NCI-H82 treated with DMSO at 0.1 percent for 48 hours (cell line): ENCODE results near the gene PRKX.
"Not testable (repeated sequence)": the region's sequence is repeated elsewhere in the genome, so short reads cannot be mapped to it uniquely, and the experiment has no call there.

Experiments
- DNase-seq: peaks from one replicate; lab custom pipeline; 2025; ENCODE audit not compliant: unreplicated experiment; lab: John Stamatoyannopoulos, UW

PRKX gene

DNA sequence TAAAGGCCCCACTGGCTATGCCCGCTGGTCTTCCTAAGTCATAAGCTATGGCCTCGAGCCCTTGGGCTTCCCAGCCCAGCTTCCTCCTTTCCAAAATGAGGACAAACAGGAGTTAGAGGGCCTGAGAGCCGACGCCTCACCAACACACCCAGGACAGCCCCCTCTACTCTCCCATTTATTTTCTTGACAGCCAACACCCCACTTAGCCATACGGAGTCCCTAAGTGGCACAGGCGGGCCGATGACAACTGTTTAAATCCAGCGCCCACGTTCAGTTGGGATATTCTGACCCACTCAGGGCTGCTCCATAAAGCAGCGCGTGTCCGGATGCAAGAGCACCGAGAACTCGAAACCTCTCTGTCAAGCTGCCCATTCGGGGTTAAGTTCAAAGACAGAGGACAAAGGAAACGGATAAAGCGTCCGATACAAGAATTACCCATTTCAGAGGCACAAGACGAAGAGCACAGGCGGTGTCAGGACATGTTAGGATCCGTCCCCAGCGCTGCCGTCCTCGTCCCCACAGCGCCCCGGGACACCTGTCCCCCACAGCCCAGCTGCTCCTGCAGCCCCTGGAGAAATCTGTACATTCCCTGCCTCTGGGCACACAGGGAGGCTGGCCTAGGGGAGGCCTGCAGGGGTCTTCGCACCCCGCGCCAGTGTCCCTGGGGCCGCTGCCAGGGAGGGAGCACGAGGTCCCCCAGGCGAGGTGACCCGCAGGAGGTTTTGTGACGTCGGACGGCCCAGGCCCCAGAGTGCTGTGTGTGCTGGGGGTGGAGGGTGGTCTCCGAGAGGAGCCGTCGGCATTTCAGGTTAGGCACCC, 1.2 kb downstream of the PRKX start:
- no peak for DNase-seq

DNA sequence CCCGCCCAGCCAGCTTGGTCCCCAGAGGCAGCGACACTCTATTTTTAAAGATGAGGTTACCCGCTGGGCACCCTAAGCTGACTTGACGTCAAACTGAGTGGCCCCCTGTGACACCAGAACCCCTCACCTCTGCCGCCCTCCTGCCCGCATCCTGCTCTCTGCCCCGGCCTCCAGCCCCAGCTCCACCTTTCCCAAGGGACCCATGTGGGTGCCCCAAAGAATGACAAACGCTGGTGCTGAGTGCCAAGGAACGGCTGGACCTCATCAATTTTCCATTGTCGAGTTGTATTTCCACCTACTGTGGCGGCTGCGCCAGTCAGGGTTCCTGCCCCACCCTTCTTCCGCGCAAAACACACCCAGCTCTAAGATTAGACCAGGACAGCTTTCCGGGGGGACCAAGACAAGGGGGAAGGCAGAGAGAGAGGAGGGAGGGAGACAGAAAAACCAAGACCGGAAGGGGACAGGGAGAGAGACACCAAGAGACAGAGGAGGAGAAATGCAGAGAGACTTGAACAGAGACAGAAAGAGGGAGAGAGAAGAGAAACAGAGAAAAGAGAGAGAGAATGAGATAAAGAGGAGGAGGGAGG, 2.0 kb downstream of the PRKX start:
- no peak for DNase-seq

DNA sequence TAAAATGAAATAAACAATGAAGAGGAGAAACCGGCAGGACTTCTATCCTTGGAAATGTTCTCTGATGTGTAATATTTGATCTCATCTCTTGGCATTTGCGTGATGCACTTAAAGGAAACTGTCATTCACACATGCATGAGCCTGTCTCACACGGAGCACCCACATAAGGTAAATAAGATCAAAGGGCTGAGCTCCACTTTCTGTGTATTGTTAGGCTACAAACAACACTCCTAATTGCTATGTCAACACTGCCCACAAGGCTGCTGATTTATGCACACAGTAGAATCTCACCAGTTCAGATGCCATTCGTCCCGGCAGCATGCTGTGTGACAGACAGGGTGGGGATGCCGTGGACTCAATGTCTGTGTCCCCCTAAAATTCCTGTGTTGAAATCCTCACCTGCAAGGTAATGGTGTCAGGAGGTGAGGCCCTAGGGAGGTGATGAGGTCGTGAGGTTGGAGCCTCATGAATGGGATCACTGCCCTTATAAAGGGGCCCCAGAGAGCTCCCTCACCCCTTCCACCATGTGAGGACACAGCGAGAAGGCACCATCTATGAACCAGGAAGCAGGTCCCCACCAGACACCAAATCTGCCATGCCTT, 5.7 kb downstream of the PRKX start:
- DNase-seq, result not testable (repeated sequence)

DNA sequence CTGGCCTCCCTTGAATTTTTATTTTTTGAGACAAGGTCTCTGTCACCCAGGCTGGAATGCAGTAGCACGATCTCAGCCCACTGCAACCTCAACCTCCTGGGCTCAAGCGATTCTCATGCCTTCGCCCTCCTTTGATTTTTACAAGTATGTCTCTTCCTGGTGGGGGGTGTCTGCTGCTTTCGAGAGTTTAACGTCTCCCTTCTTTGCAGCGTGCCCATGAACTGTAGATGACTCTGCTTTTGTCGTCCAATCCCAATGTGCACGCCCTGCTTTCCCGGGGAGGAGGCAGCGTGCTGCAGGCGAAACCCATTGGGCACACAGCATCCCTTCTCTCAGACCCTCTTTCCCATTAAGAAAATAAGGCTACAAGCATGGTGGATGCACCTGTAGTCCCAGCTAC, 7.0 kb downstream of the PRKX start:
- no peak for DNase-seq

DNA sequence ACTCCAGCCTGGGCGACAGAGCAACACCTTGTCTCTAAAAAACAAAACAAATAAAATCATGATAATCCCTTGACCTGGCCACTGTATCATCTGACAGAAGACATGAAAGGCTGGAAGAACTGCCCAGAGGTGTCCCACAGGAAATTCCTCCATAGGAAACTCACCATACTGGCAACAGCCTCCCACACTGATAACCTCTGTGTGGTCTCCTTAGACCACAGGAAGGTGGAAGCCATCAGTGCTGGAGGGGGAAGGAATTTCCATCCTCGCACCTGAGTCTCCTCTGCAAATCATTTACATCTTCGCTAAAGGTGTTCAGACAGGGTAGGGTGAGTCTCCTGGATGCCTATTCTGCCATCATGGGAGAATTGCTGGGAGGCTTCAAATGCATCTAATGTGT, 10.2 kb downstream of the PRKX start:
- not testable (repeated sequence) for DNase-seq

DNA sequence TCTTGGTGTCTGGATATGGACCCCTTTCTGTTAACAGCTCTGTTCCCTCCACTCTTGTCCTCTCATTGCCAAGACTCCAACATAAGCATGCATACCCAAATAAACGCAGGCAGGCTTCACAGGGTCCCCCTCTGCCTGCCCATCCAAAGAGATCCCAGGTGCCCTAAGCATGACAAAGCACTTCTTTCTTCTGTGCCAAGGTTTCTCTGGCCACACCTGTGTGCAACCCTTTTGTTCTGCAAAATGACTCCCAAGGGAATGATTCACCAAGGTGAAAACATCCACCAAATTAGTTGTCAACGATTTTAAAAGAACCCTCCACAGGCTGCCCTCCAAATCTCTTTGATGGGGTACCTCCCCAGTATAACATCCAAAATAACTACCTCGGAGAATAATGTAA, 11.4 kb downstream of the PRKX start:
- not testable (repeated sequence) for DNase-seq

DNA sequence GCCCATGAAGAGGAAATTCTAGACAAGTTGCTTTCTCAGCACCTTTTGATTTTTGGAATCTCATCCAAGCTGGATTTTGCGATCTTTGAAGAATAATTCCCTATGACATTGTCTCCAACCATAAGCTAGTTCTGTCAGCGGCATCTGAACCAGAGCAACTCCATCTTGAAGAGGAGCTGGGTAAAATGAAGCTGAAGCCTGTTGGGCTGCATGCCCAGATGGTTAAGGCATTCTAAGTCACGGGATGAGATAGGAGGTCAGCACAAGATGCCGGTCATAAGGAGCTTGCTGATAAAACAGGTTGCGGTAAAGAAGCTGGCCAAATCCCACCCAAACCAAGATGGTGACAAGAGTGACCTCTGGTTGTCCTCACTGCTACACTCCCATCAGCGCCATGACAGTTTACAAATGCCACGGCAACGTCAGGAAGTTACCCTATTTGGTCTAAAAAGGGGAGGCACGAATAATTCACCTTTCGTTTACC, 12.0 kb downstream of the PRKX start:
- DNase-seq, result not testable (repeated sequence)

DNA sequence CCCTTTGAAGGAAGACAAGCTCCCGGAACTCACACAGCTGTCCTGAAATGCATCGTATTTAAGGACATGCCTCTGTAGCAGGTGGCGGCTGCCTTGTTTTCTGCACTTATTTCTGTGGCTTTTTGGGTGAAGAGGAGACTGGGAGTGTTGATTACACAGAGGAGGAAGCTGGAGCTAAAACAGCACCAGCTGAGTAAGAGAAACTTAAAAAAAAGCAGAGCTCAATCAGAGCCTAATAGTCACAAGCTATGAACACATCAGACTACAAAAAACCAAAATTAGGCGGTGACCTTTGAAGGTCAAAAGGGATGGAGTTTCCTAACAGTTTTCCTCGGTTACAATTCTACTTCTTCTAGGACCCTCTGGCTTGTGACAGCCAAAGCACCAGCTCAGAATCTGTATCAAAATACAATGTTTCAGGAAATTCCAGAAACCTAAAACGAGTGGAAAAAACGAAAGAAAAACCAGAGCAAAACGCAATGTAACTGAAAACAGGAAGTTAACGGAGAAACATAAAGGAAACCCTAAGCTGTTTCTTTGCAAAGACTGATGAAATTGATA, 13.5 kb downstream of the PRKX start:
- no peak for DNase-seq

DNA sequence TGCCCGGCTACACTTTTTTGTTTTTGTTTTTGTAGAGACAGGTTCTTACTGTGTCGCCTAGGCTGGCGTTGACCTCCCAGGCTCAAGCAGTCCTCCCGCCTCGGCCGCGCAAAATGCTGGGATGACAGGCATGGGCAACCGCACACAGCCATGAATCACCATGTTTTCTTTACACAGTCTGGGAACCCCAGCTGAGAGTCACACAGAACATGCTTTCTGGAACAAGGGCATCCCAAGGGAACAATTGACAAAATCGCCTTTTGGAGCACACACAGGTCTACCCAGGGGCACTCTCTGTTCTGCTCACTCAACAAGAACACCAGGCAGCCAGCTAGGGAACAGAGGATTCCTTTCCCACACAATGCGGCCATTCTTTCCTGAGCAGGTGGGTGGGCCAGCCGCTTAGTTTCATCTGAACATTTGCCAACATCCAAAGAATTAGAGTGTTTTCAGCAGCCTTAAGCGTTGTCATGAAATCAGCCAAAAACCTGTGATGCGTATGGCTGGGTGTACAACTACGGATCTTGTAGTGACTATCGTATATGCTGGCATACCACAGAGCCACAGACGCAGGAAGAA, 15.7 kb downstream of the PRKX start:
- no peak for DNase-seq

DNA sequence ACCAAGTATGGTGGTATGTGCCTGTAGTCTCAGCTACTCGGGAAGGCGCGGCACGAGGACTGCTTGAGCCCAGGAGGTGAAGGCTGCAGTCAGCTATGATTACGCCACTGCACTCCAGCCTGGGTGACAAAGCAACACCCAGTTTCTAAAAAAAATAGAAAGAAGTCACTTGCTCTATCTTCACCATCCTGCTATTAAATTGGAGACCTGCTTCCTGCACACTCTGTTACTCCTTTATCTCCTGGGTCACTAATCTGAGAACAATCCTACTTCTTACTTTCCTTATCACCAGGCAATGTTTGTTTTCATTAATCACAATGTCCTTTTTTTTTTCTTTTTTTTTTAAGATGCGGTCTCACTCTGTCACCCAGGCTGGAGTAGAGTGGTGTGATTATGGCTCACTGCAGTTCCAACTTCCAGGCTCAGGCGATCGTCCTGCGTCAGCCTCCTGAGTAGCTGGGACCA, 16.2 kb downstream of the PRKX start:
- DNase-seq, result no peak

DNA sequence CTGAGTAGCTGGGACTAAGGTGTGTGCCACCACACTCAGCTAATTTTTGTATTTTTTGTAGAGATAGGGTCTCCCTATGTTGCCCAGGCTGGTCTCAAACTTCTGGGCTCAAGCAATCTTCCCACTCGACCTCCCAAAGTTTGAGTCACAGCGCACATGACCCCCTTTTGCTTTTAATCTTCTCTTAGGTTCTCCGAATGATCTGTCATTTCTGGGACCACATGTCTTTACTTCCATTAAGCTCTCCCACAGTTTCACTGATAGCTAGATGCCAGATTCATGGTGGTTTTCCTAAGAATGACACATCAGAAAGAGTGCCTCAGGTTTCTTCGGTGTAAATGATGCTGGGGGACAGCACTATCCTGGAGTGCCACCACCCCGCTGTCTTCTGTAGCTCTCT, 17.9 kb downstream of the PRKX start:
- no peak for DNase-seq

DNA sequence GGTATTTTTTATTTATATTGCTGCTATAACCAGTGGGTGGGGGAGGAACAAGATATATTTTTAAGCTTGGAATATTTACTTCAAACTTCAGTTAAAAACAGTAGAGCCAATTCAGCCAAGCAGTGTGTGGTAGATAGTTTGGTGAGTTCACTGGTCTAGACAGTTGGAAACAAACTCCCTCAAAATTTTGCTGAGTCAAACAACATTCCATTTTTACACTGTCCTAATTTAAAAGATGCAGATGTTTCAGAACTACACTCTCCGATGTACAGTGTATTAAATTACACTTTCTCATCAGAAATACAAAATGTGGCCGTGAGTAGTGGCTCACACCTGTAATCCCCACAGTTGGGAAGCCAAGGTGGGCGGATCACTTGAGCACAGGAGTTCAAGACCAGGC, 23.3 kb downstream of the PRKX start:
- DNase-seq, result no peak

DNA sequence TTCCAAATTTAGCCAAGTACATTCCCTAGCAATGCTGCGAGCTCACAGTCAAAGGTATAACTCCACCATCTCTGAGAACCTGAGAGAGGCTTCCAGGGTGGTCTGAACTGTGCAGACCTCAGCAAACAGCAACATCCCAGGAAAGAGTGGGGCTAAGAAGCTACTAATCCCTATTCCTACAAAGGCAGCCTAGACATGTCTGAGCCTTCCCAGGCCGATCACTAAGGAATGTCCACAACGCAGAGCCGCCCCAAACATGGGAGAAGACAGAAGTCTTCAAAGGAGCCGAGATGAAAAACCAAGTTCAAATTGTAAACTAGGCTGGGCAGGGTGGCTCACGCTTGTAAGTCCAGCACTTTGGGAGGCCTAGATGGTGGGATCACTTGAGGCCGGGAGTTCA, 30.2 kb downstream of the PRKX start:
- not testable (repeated sequence) for DNase-seq

DNA sequence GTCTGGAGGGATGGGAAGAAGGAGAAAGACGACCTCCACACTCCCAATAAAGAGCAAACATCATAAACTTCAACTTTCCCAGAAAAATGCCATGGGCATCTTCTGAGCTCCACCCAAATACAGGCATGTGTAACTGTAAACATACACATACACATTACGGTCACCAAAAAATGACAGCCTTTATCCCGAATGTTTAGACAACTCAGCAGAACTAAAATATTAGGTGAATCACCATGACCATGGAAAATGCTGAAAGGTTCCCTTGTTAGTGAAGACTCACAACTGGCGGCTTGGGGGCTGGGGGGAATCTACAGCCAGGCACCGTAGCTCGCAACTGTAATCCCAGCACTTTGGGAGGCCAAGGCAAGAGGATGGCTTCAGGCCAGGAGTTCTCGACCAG, 33.0 kb downstream of the PRKX start:
- DNase-seq, result no peak

DNA sequence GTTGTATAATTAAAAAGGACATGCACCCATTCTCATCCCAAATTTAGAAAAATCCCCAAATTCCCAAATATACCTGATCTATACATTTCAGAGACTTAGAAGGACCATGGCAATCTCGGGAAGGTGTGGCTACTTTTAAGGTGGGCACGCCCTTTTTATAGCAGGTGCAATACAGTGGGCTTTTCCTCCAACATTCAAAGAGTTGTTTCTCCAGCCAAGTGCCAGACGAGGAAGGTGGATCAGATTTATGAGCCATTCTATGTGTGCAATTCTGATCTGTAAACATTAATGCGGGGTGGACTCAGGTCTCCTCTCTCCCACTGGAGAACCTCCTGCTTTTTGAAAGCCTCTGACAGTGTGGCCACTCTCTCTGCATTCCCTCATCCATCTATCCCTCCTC, 33.8 kb downstream of the PRKX start:
- DNase-seq, result no peak

DNA sequence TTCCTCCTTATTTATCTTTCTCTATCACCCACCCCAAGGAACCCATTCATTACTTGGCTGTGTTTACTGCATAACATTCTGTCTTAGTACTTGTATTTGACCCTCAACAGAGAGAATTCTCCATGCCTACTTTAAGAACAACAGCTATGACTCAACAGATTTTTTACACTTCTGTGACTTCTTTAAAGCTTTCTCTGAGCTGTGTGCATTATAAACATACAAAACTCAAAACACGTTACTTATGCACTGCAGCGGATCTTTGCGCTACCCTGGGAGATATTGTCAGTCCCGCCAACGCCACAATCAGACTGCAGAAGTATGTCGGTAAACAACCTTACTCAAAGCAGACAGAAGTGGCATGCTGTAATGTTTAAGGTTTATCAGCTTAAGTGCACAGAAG, 35.1 kb downstream of the PRKX start:
- no peak for DNase-seq

DNA sequence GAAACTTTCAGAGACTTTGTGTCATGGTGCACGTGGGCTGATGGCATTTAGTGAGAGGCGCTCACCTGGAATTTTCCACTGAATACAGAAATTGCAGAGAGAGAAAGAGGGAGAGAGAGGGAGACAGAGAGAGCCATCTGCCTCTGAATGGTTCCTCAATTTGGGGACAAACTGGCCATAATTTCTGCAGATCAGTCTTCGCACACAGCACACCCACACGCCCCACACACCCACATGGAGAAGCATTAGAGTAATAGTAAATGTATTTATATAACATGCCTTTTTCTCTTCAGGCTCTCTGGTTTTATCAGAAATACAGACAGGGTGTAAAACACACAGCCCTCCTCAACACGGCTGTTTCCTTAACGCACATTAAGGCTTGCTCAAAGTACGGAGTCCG, 38.6 kb downstream of the PRKX start:
- DNase-seq, result no peak

DNA sequence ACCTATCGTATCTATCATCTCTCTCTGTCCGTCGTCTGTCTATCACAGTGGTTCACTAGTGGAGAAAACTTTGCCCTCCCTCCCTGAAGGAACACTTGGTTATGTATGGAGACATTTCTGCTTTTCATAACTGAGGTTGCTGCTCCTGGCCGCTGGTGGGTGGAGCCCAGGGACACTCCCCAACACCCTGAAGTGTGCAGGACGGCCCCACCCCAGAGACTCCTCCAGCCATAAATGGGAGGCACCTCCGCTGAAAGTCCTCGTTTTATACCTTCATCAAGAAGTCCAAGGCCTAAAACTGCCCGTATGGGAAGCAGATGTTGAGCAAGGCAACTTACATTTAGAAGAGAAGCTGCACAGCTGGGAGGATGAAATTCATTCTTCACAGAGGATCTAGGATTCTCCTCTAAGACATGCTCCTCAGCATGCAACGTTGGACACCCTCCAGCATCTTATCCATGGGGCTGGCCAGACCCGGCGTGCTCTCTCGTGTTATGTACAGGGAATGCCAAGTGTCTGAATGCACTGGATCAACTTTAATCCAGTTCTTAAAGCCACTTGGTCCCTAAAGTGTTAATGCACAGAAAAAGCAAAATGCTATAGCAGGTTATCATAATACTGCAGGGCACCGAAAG, 43.5 kb downstream of the PRKX start:
- DNase-seq, result no peak

DNA sequence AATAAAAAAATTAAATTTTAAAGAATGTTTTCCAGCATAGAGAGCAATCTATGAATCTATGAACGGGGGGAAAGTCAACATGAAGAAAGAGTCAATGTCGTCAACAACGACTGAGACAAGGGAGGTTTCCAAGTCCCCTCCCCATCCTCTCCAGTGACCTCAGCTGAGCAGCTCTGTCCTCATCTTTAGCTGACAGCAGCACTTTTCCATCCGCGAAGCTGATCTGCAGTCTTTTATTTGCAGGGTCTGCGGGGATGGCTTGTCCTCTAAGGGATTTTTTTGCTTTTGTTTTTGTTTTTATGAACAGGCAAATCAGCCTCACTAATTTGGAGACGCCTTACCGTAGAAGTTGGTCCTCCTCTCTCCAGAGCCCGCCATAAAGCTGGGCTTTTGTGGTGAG, 46.5 kb downstream of the PRKX start:
- DNase-seq, result no peak

DNA sequence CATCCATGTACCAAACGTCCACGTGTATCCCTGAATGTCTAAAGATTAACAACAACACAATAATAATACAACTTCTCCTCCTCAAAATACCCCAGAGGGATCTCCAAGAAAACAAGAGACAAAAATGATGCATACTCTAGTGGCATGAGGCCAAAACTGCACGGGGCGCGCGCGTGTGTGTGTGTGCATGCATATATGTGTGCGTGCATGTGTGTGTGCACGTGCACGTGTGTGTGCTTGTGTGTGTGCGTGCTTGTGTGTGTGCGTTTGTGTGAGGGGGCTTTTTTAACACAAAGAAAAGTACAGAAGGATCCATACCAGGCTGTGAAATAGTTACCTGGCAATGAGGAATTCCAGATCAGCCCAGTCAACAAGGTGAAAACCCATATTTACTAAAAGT, 48.5 kb downstream of the PRKX start:
- no peak for DNase-seq
